ENCODE results near the gene LIG3.

Gene LIG3

GRCh38 chr17:35010093-35010492 lies 29.8 kb downstream of the LIG3 start:
- TF ChIP-seq, protein P1, sequence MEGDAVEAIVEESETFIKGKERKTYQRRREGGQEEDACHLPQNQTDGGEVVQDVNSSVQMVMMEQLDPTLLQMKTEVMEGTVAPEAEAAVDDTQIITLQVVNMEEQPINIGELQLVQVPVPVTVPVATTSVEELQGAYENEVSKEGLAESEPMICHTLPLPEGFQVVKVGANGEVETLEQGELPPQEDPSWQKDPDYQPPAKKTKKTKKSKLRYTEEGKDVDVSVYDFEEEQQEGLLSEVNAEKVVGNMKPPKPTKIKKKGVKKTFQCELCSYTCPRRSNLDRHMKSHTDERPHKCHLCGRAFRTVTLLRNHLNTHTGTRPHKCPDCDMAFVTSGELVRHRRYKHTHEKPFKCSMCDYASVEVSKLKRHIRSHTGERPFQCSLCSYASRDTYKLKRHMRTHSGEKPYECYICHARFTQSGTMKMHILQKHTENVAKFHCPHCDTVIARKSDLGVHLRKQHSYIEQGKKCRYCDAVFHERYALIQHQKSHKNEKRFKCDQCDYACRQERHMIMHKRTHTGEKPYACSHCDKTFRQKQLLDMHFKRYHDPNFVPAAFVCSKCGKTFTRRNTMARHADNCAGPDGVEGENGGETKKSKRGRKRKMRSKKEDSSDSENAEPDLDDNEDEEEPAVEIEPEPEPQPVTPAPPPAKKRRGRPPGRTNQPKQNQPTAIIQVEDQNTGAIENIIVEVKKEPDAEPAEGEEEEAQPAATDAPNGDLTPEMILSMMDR (conservative IDR thresholded peaks at IDR 0.05; ENCODE audit: low read depth, low read length): no peak
- no peak overlapping the region for H3K4me3 ChIP-seq (ENCODE audit: low read length)
- no peak for DNase-seq (ENCODE audit: low read depth)

- no peak for DNase-seq (ENCODE audit: low read depth)
- no peak overlapping the region for H3K4me3 ChIP-seq (ENCODE audit: low read length)
- TF ChIP-seq, protein P1 (conservative IDR thresholded peaks at IDR 0.05; ENCODE audit: low read depth, low read length): no peak
These were observed 31.4 kb downstream of the LIG3 start for GRCh38 chr17:35011671-35012216.

GRCh38 chr17:35016369-35016768 lies 36.1 kb downstream of the LIG3 start:
- DNase-seq (ENCODE audit: low read depth): no peak
- H3K4me3 ChIP-seq (ENCODE audit: low read length): no peak overlapping the region
- TF ChIP-seq, protein P1 (conservative IDR thresholded peaks at IDR 0.05; ENCODE audit: low read depth, low read length): no peak

DNA sequence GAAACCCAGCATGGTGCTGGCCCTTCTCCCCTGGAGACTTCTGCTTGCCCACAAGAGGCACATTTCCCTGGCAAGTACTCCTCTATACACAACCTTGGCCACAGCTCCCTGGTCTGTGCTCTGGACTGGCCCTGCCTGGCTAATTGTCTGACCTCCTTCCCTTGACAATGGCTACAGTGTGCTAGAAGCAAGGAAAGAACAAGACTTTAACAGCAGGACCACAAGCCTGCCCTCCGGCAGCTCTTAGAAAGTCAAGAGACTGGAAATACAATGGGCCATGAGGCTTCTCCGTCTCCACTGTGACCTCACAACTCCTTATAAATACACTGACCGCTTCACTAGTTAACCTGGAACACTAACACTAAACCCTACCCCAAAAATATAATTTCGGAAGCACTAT lies 36.7 kb downstream of the LIG3 start:
- DNase-seq (ENCODE audit: low read depth): no peak
- TF ChIP-seq, protein P1 (conservative IDR thresholded peaks at IDR 0.05; ENCODE audit: low read depth, low read length): no peak
- H3K4me3 ChIP-seq (ENCODE audit: low read length): no peak overlapping the region

- DNase-seq (ENCODE audit: low read depth): no peak
- H3K4me3 ChIP-seq (ENCODE audit: low read length): no peak overlapping the region
- TF ChIP-seq, protein P1 (conservative IDR thresholded peaks at IDR 0.05; ENCODE audit: low read depth, low read length): no peak
These were observed 38.5 kb downstream of the LIG3 start for GRCh38 chr17:35018814-35019213.

DNA sequence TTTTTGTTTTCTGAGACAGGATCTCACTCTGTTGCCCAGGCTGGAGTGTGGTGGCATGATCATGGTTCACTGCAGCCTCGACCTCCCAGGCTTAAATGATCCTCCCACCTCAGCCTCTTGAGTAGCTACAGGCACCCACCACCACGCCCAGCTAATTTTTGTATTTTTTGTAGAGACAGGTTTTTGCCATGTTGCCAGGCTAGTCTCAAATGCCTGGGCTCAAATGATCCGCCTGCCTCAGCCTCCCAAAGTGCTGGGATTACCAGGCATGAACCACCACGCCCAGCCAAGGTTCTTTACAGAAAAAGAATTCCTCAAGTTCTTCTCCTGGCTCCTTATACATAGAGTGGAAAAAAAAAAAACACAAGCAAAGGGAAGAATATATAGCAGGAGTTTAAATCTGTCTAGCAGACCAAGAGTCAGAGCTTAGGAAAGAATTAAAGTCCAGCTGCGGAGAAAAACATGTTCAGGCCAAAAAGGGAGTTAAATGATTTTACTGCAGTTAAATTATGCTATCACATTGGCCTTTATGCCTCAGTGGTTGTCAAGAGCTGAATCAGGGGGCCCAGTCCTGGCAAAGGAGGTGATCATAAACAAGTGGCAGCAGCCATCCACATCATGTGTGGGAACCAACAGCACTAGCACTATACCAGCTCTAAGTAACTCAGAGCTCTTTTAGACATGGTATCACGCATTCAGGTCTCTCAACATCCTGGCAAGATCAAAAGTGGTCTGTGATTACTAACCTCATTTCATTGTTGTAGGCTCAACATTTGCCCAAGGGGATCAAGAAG lies 39.3 kb downstream of the LIG3 start:
- TF ChIP-seq, protein P1 (conservative IDR thresholded peaks at IDR 0.05; ENCODE audit: low read depth, low read length): no peak
- no peak for DNase-seq (ENCODE audit: low read depth)

More for the DNA sequence above, 39.3 kb downstream of the LIG3 start:
- H3K4me3 ChIP-seq (ENCODE audit: low read length): no peak overlapping the region

Data from retinal pigment epithelial cell (primary cell).